ENCODE results near the gene SORD. TPM values are rescaled to one million over a fixed set of nuclear protein-coding genes. Genes with fewer than 3 reads are reported as not detected.

SORD gene
- total RNA-seq, 4 donors from 2014 or later, result 1.9 to 7.3 (median 4.7) TPM

DNA sequence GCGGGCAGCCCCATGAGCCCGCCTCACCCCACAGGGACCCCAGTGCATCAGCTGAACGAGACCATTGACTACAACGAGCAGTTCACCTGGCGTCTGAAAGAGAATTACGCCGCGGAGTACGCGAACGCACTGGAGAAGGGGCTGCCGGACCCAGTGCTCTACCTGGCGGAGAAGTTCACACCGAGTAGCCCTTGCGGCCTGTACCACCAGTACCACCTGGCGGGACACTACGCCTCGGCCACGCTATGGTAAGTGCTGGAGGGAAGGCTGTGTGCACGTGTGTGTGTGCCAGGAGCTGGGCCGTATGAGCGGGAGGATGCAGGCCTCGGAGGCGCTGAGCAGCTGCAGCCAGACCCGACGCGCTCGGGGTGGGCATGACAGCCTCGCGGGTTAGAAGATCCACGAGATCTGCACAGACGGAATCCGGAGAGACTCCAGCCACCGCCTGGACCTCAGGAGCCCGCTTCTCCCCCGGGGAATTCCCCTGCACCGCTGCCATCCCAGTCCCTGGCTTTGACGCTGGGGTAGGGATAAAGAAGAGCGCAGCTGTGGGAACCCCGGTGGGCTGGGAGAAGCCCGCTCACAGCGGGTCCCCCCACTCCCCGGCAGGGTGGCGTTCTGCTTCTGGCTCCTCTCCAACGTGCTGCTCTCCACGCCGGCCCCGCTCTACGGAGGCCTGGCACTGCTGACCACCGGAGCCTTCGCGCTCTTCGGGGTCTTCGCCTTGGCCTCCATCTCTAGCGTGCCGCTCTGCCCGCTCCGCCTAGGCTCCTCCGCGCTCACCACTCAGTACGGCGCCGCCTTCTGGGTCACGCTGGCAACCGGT lies 93.7 kb downstream of the SORD start:
- TF ChIP-seq, protein P1, sequence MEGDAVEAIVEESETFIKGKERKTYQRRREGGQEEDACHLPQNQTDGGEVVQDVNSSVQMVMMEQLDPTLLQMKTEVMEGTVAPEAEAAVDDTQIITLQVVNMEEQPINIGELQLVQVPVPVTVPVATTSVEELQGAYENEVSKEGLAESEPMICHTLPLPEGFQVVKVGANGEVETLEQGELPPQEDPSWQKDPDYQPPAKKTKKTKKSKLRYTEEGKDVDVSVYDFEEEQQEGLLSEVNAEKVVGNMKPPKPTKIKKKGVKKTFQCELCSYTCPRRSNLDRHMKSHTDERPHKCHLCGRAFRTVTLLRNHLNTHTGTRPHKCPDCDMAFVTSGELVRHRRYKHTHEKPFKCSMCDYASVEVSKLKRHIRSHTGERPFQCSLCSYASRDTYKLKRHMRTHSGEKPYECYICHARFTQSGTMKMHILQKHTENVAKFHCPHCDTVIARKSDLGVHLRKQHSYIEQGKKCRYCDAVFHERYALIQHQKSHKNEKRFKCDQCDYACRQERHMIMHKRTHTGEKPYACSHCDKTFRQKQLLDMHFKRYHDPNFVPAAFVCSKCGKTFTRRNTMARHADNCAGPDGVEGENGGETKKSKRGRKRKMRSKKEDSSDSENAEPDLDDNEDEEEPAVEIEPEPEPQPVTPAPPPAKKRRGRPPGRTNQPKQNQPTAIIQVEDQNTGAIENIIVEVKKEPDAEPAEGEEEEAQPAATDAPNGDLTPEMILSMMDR (IDR thresholded peaks at IDR 0.05; ENCODE audit: low read depth), result no peak

DNA sequence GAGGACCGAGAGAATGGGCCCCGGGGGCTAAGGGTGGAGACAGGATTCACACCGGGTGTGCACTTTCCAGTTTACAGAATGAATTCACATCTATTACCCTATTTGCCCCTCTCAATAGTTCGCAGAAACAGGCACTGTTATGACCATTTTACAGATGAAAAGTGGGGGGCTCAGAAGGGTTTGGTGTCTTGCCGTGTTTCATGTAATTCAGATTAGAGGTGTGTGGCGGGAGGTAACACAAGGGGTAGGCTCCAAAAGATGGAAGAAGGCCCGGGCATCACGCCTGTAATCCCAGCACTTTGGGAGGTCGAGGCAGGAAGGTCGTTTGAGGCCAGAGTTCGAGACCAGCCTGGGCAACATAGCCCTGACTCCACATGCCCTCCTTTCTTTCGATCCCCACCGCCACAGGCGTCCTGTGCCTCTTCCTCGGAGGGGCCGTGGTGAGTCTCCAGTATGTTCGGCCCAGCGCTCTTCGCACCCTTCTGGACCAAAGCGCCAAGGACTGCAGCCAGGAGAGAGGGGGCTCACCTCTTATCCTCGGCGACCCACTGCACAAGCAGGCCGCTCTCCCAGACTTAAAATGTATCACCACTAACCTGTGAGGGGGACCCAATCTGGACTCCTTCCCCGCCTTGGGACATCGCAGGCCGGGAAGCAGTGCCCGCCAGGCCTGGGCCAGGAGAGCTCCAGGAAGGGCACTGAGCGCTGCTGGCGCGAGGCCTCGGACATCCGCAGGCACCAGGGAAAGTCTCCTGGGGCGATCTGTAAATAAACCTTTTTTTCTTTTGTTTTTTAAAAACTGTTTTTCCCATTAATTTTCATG lies 94.5 kb downstream of the SORD start:
- TF ChIP-seq, protein P1 (IDR thresholded peaks at IDR 0.05; ENCODE audit: low read depth), result no peak

DNA sequence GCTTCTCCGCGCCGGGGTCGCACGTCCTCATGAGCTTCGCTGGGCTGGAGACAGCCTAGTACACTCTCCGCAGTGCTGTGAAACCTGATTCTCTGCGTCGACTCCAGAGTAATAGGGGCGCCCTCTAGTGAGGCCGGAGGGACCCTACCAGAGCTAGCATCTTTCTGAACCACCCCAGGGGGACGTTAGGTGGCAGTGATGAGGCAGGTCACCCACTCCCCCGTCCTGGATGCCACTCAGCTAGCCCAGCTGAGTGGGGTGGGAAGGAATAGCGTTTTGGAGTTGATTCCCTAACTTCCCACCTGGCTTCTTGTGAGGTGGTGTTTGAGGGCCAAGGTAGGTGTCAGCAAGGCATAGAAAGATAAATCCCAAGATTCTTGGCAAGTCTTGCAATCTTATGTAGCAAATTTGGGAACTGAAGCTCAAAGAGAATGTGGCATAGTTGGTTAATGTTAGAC lies 95.2 kb downstream of the SORD start:
- TF ChIP-seq, protein P1 (IDR thresholded peaks at IDR 0.05; ENCODE audit: low read depth), result no peak

DNA sequence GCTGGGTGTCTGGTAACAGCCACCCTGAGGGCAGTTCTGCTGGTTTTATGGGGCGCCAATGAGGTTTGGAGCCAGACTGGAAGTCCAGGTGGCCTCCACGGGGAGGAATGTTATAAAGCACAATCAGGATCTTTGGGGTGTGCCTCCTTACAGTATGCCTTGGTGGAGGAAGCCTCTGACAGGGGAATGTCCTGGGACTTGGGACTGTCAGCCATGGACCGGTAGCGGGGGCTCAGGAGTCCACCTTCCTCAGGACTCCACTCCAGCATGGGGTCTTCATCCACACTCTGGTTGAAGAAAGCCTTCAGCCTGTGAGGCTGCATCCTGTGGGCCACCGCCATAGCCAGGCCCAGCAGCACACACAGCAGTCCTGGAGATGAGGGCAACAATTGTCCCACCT lies 96.0 kb downstream of the SORD start:
- TF ChIP-seq, protein P1 (IDR thresholded peaks at IDR 0.05; ENCODE audit: low read depth), result no peak

DNA sequence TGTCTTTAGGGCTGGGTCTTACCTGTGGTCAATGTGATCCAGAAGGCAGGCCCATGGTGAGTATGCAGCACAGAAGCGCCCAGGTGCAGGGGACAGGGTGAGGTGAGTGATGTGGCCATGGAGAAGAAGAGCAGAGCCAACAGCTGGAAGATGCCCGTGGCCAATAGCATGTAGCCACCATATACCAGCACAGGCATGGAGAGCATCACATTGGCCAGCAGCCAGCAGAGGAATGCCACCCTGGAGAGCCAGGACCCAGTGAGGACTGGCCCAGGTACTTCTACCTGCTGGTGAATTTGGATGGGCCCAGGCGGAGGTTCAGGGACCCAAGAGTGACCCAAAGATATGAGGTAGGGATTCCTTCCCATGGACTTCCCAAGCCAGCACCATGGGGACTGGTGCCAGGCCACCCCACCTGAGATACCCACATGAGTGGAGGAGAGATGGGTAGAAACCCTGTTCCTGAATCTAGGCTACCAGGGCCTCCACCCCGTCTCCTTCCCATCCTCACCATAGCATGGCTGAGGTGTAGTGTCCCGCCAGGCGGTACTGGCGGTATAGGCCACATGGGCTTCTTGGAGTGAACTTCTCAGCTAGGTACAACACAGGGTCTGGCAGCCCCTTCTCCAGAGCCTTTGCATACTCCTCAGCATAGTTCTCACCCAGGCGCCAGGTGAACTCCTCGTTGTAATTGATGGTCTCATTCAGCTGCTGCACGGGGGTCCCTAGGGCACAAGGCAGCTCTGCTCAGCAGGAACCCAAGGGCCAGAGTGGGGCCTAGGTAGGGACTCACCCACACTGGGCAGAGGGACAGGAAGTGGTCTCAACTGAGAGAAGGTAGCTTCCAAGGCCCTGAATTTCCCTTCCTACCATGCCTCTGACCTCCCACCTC lies 97.3 kb downstream of the SORD start:
- TF ChIP-seq, protein P1 (IDR thresholded peaks at IDR 0.05; ENCODE audit: low read depth), result no peak

DNA sequence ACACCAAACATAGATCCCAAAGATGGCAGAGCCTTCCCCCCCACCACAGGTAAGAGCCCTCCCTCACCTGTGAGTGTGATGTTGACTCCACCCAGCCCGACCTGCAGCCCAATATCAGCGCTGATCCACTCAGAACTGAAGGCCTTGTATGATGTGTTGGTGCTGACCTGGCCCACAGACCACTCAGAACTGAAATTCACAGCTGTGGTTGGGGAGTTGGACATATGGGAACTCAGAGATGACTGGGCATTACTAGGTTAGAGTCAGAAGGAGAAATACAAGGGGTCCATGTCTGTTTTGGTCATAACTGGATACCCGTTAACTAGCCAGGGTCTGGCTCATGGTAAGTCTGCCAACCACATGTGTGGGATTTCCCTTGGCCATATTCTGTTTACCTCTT lies 98.0 kb downstream of the SORD start:
- TF ChIP-seq, protein P1 (IDR thresholded peaks at IDR 0.05; ENCODE audit: low read depth), result no peak
